Kidney capillary endothelial cell (primary cell): ENCODE results near the gene C8B.

Experiments
- DNase-seq: peaks from one replicate; pipeline ENCODE4 v3.0.0-alpha.2; 2018; ENCODE audit warnings: low spot score

The C8B gene

GRCh38 chr1:56898879-56899278 lies 66.9 kb downstream of the C8B start:
- no peak for DNase-seq

- DNase-seq: no peak
These were observed 67.8 kb downstream of the C8B start for GRCh38 chr1:56898005-56898373.

- no peak for DNase-seq
These were observed 68.4 kb downstream of the C8B start for GRCh38 chr1:56897150-56898004.

GRCh38 chr1:56894014-56894413 lies 71.8 kb downstream of the C8B start:
- no peak for DNase-seq

GRCh38 chr1:56890229-56890628 lies 75.6 kb downstream of the C8B start:
- DNase-seq: no peak

GRCh38 chr1:56881417-56881816 lies 84.4 kb downstream of the C8B start:
- DNase-seq: no peak

GRCh38 chr1:56880774-56881173 lies 85.0 kb downstream of the C8B start:
- no peak for DNase-seq
